ENCODE results near the gene CILP2. TPM values are rescaled to one million over a fixed set of nuclear protein-coding genes. Genes with fewer than 3 reads are reported as not detected.
A peak's percentile ranks its signal among the peaks of the same experiment; 100 is the strongest.

CILP2 gene, protein sequence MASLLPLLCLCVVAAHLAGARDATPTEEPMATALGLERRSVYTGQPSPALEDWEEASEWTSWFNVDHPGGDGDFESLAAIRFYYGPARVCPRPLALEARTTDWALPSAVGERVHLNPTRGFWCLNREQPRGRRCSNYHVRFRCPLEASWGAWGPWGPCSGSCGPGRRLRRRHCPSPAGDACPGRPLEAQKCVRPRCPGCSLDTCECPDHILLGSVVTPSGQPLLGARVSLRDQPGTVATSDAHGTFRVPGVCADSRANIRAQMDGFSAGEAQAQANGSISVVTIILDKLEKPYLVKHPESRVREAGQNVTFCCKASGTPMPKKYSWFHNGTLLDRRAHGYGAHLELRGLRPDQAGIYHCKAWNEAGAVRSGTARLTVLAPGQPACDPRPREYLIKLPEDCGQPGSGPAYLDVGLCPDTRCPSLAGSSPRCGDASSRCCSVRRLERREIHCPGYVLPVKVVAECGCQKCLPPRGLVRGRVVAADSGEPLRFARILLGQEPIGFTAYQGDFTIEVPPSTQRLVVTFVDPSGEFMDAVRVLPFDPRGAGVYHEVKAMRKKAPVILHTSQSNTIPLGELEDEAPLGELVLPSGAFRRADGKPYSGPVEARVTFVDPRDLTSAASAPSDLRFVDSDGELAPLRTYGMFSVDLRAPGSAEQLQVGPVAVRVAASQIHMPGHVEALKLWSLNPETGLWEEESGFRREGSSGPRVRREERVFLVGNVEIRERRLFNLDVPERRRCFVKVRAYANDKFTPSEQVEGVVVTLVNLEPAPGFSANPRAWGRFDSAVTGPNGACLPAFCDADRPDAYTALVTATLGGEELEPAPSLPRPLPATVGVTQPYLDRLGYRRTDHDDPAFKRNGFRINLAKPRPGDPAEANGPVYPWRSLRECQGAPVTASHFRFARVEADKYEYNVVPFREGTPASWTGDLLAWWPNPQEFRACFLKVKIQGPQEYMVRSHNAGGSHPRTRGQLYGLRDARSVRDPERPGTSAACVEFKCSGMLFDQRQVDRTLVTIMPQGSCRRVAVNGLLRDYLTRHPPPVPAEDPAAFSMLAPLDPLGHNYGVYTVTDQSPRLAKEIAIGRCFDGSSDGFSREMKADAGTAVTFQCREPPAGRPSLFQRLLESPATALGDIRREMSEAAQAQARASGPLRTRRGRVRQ
- total RNA-seq (2014; rRNA removed; shearing (Covaris generic)), result 4.4 and 7.0 TPM in 2 replicates

DNA sequence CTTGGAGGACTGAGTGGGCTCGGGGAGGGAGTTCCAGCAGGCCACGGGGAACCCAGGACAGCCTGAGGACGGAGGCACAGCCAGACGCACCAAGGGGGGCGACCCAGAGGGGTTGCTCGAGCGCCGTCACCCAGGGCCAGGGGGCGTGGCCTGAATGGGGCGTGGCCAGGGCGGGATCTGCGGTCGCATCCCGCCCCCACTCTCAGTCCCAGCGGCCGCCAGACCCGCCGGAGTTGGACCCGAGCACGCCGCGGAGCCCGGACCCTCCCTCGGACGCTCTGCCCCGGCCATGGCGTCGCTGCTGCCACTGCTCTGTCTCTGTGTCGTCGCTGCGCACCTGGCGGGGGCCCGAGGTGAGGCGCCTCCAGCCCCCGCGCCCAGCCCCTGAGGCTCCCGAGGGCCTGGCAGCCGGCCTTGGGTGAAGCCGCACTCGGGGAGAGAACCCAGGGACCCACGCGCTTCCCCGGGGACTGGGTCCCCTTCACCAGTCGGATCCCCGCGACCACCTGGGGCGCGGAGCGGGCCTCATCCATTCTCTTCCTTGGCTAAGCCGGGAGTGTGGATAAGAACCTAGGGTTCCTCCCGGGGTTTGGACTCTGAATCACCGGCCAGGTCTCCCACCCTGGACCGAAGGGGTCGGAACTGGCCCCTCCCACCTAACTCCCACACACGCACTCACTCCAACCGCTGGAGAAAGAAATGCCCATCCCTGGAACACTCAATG lies at the start of gene CILP2:
Gene CILP2, plus strand, starts transcription at position 205 of the 724 bp plus-strand sequence. Its CDS starts 85 bp downstream, at position 290.
- peaks cover 27% of the 10 kb centered on the region for H3K27me3 ChIP-seq (ENCODE audit: control insufficient read depth, insufficient read depth, low read length)
- peak; percentile 99 for DNase-seq
- H3K4me3 ChIP-seq (ENCODE audit: insufficient read depth, low read depth, low read length), result peak within 1 kb of the TSS; percentile 50
- H3K36me3 ChIP-seq (replicated peaks; ENCODE audit: control insufficient read depth, insufficient read depth, low read length), result no peaks in the 10 kb centered on the region

DNA sequence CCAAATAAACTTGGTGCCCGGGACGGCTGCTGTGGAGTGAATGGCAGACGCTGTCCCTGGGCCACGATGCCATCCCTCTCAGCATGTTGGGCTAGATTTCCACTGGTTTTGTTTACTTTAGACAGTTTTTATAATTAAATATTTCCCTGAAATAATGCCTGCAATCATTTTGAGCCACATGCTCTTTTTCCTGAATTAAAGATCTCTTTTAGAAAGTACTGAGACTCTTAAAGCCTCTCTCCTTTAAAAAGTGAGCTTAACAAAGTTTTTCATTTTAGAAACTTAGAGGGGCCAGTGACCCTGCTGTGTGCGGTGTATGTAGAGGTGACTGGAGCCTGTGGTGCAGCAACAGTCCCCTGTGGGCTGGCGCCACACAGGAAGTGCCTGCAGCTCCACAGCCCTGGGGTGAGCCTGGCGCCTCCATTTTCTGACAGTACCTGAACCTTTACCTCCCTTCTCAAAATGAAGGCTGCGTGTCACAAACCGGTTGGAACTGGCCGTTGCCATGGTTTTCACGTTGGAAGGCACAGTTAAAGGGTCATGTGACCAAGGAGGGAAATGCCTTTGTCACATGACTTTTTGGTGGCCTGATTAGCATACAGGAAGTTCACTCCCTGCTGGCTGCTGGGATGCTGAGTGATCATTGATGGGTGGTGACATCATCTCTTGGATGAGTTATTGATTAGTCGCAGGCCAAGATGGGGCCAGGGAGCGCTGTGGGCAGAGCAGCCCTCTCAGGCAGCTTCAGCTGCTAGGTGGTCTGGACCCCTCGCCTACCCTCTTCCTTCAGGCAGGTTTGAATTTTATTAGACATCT lies 49.0 kb upstream of the CILP2 start:
- Histone ChIP-seq H3K27me3 (ENCODE audit: control insufficient read depth, insufficient read depth, low read length) (no peaks in the 10 kb centered on the region), H3K36me3 (replicated peaks; ENCODE audit: control insufficient read depth, insufficient read depth, low read length) (peaks cover 16% of the 10 kb centered on the region), H3K4me3 (ENCODE audit: insufficient read depth, low read depth, low read length) (no peak overlapping the region)
- DNase-seq, result peak; percentile 89

DNA sequence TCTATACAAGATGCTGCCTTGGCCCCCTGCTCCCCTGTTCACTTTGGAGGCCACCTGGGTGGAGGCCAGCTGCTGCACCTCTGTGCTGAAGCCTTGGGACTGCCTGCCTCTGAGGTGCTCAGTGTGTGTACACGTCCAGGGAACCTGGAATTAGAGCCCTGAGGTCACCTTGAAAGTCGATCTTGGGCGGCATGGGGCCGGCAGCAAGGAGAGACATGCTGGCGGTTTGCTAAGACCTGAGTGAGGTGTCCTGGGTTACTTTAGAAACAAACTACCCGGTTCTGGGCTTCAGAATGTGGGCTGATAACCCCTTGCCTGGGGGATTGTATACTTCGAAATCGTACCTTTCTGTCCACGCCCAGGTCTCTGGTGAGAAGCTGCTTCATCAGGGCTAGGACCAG lies 48.3 kb upstream of the CILP2 start:
- Histone ChIP-seq H3K4me3 (ENCODE audit: insufficient read depth, low read depth, low read length) (no peak overlapping the region), H3K27me3 (ENCODE audit: control insufficient read depth, insufficient read depth, low read length) (no peaks in the 10 kb centered on the region), H3K36me3 (replicated peaks; ENCODE audit: control insufficient read depth, insufficient read depth, low read length) (peaks cover 21% of the 10 kb centered on the region)
- DNase-seq, result no peak

DNA sequence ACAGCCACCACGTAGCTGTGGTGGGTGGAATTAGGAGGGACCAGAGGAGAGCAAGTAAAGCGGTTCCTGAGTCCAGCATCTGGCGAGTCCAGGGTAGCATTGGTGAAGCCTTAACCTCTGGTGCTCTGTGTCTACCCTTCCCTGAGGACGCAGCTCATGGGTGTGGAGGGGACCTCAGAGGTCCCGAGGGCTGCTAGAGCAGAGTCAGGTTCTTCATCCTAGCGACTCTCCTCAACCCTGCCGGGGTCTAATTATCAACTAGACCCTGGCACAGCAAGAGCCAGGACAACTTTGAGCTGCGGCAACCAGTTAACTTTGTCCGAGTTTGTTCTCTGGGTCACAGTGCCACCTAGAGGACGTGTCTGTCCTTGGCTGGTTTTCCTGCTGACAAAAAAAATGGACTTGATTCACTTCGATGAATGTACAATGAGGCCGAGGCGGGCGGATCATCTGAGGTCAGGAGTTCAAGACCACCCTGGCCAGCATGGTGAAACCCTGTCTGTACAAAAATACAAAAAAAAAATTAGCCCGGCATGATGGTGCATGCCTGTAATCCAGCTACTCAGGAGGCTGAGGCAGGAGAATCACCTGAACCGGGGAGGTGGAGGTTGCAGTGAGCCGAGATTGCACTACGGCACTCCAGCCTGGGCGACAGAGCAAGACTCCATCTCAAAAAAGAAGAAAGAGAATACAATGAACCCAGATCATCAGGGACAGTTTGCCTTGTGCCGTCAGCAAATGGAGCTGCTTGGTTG lies 47.7 kb upstream of the CILP2 start:
- Histone ChIP-seq H3K36me3 (replicated peaks; ENCODE audit: control insufficient read depth, insufficient read depth, low read length) (peaks cover 21% of the 10 kb centered on the region), H3K27me3 (ENCODE audit: control insufficient read depth, insufficient read depth, low read length) (no peaks in the 10 kb centered on the region), H3K4me3 (ENCODE audit: insufficient read depth, low read depth, low read length) (no peak overlapping the region)
- DNase-seq, result peak; percentile 91

DNA sequence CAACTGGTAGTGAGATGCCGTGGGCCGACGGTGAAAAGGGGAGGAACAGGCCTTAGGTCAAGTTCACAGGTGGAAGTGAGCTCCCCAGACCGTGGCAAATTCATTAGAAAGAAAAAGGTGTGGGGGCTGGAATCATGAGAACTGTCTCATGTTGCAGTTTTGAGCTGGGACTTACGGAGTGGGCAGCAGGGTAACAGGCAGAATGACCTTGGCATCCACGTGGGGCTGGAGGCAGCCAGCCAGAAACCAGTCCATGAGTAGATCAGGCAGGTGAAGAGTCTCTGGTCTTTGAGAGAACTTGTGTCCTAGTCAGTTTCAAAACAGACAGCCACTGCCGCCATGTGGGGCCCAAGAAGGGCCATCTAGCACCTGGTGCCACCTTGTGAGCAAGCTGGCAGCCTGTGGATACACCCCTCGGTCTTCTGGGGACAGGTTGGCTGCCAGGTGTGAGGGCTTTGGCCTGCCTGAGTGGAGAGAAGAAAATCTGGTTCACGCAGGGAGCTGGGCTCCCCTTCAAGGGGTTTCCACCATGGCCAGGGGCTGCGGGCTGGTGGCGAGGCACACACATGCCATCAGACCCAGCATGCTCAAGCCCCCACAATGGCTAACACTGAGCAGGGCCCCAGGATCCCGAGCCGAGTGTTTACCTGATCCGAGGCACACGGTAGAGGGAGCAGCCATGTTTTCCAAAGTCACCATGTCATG lies 46.6 kb upstream of the CILP2 start:
- peak; percentile 22 for DNase-seq
- H3K27me3 ChIP-seq (ENCODE audit: control insufficient read depth, insufficient read depth, low read length), result no peaks in the 10 kb centered on the region
- H3K4me3 ChIP-seq (ENCODE audit: insufficient read depth, low read depth, low read length), result no peak overlapping the region

DNA sequence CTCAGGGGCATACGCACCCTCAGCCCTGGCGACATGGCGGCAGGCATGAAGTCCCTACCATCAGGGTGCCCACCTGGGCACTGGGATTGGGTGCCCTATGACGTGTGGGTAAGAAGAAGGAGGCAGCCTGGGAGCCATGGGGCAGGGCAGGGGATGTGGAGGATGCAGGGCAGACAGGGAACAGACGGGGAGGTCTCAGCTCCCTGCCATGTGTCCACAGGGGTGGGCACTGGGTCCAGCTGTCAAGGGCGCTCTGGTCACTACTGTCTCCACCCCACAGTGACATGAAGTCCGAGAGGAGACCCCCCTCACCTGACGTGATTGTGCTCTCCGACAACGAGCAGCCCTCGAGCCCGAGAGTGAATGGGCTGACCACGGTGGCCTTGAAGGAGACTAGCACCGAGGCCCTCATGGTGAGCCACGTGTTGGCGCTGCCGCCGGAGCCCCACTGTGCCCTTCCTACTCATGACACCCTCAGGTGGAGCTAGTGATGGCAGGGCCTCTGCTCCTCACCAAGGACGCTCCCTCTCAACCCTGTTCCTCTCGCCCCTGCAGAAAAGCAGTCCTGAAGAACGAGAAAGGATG lies 45.9 kb upstream of the CILP2 start:
- peaks cover 30% of the 10 kb centered on the region for H3K36me3 ChIP-seq (replicated peaks; ENCODE audit: control insufficient read depth, insufficient read depth, low read length)
- H3K27me3 ChIP-seq (ENCODE audit: control insufficient read depth, insufficient read depth, low read length), result no peaks in the 10 kb centered on the region
- no peak overlapping the region for H3K4me3 ChIP-seq (ENCODE audit: insufficient read depth, low read depth, low read length)
- no peak for DNase-seq

More for the DNA sequence above, 46.6 kb upstream of the CILP2 start:
- H3K36me3 ChIP-seq (replicated peaks; ENCODE audit: control insufficient read depth, insufficient read depth, low read length), result peaks cover 28% of the 10 kb centered on the region

DNA sequence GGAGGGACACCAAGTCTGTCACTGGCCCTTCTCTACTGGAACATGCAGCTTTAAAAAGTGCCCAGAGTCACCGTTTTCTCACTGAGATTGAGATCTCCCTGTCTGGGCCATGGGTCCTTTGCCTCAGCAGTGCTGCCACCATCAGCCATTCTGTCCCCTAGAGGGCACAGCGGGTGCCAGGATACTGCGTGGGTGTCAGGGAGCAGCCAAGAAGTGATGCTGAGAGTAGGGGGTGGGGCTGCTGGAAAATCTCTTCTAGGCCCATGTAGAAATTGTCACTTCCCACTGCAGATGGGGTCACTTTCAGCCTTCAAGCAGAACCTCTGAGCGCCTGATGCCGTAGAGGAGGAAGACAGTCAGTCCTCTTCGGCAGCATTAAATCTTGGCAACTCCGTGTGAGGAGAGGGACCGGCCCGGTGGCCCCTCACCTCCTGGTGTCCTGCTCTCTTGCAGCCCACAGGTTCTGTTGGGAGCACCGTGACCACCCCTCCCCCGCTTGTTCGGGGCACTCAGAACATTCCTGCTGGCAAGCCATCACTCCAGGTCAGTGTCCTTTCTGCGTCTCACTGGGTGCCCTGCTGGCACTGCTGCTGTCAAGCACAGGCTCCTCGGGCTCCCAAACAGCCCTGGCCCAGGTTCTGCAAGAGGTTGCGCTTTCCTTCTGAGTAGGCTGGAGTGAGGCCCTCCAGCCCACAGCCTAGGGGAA lies 44.1 kb upstream of the CILP2 start:
- Histone ChIP-seq H3K36me3 (replicated peaks; ENCODE audit: control insufficient read depth, insufficient read depth, low read length) (peaks cover 34% of the 10 kb centered on the region), H3K27me3 (ENCODE audit: control insufficient read depth, insufficient read depth, low read length) (no peaks in the 10 kb centered on the region), H3K4me3 (ENCODE audit: insufficient read depth, low read depth, low read length) (no peak overlapping the region)
- DNase-seq, result peak; percentile 48

DNA sequence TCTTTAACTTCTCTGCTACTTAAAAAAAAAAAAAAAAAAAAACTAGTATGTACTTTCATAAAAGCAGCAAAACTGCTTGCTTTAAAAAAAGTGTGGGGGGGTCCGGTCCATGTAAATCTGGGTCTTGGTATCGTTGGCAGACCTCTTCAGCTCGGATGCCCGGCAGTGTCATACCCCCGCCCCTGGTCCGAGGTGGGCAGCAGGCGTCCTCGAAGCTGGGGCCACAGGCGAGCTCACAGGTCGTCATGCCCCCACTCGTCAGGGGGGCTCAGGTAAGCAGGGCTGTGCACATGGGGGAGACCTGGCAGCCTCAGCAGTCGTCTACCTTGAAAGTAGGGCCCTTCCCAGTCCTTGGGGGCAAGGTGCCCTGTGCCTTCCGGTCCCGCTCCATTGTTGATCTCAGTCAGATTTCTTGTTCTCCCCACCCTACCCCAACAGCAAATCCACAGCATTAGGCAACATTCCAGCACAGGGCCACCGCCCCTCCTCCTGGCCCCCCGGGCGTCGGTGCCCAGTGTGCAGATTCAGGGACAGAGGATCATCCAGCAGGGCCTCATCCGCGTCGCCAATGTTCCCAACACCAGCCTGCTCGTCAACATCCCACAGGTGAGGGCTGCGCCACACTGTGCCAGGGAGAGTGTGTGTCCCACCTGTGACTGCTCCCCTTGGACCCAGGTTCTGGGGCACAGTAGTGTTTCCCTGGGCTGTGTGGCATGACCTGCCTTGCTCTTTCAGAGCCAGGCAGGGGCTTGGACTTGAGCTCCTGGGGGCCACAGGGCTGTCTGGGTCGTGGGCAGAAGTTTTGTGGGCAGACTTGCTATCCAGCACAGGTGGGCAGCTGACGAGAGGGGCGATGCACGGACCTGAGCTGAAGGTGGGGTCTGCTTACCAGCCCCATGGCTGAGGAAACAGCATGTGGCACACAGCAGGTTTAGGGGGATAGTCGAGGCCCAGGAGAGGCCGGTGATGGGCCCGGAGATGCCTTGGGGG lies 42.2 kb upstream of the CILP2 start:
- Histone ChIP-seq H3K4me3 (ENCODE audit: insufficient read depth, low read depth, low read length) (no peak overlapping the region), H3K36me3 (replicated peaks; ENCODE audit: control insufficient read depth, insufficient read depth, low read length) (peaks cover 37% of the 10 kb centered on the region), H3K27me3 (ENCODE audit: control insufficient read depth, insufficient read depth, low read length) (no peaks in the 10 kb centered on the region)
- DNase-seq, result peak; percentile 56

DNA sequence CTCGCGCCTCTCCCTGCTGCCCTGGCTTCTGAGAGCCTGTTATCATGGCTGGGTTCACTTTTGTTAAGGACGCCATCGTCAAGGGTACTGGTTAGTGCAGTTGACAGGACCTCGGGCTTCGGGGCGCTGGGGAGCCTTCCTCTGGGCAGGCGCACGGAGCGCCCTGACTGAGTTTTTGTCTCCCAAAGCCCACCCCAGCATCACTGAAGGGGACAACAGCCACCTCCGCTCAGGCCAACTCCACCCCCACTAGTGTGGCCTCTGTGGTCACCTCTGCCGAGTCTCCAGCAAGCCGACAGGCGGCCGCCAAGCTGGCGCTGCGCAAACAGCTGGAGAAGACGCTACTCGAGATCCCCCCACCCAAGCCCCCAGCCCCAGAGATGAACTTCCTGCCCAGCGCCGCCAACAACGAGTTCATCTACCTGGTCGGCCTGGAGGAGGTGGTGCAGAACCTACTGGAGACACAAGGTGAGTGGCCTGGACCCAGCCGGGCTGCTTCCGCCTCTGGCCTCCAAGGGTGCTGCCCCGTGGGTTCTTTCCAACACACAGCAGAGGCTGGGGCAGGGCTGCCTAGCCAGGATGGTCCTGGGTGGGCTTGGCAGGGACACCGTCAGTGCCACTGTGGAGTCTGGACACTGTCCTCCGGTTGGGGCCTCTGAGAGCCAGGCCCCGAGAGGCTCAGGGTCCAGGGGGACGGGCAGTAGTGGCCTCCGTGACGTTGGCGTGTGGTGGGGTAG lies 39.6 kb upstream of the CILP2 start:
- peaks cover 37% of the 10 kb centered on the region for H3K36me3 ChIP-seq (replicated peaks; ENCODE audit: control insufficient read depth, insufficient read depth, low read length)
- peak; percentile 48 for DNase-seq
- H3K4me3 ChIP-seq (ENCODE audit: insufficient read depth, low read depth, low read length), result no peak overlapping the region
- H3K27me3 ChIP-seq (ENCODE audit: control insufficient read depth, insufficient read depth, low read length), result no peaks in the 10 kb centered on the region

DNA sequence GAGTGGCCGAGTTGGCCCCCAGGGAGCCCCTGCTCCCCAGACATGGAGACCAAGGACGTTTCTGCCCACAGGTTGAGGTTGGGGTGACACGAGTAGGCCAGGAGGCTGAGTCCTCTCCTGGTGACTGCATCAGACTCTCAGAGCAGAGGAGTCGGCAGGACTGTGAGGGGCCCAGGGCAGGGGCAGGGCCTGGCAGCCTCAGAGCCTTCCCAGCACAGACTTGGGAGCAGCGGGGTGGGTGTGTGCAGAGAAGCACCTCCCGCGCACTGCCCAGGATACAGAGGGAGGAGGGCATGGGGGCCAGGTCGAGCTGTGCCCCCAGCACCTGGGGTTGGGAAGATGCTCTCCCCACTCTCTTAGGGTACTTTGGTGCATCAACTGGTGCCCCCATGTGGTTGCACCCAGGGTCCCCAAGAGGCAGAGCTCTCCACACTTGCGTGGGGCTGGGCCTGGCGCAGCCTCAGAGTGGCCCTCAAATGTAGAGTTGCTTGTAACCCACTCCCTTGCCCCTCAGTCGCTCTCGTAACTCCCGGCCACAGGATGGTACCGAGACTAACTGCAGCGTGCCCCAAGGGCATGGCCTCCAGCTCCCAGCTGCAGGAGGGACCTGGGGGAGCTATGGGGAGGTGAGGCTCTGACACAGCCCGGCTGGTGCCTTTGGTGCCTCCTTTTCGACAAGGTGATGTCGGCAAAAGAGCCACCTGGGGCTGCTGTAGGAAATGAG lies 38.6 kb upstream of the CILP2 start:
- no peak overlapping the region for H3K4me3 ChIP-seq (ENCODE audit: insufficient read depth, low read depth, low read length)
- H3K27me3 ChIP-seq (ENCODE audit: control insufficient read depth, insufficient read depth, low read length), result no peaks in the 10 kb centered on the region
- peaks cover 36% of the 10 kb centered on the region for H3K36me3 ChIP-seq (replicated peaks; ENCODE audit: control insufficient read depth, insufficient read depth, low read length)
- no peak for DNase-seq
